ENCODE measurements around the gene MYZAP. TPM values are rescaled to one million over a fixed set of nuclear protein-coding genes. Genes with fewer than 3 reads are reported as not detected.

The MYZAP gene
- total and polyA plus RNA-seq, 4 donors = 0.50 to 1.8 (median 0.99) TPM

DNA sequence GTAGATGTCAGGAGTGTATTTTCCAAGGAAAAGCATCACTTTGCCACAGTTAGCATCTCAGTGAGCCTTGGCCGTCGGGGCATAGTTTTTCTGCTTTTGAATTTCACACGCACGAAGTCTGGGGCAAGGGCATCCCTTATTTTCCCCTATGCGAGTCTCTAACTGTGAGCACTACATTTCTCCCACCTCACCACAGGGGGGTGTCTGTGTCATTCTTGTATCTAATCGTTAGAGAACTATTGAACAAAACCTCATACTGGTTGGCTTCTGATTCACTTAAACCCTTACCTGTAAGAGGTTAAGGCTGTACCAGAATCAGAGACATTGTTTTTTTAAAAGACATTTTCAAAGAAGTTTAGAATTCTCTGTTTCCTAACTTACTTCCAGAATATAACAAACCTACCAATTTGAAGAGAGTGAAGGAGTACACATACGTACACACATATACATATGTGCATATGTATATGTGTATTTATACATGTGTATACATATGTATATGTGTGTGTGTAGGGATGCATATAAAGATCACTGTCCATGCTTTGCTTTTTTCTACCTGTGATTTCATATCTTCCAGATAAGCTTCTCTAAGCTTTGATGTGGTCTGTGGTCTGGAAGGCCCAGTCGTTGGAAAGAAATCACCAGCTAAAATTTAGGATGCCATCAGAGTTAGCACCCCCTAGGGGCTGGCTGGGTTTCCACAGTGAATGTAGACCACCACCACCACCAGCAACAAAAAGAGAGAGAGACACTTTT, 49.4 kb downstream of the MYZAP start:
- TF ChIP-seq JUND (IDR thresholded peaks at IDR 0.05) (no peak), RAD21 (IDR thresholded peaks at IDR 0.05) (peak; percentile 71 to 76)
- TF ChIP-seq, protein P1, sequence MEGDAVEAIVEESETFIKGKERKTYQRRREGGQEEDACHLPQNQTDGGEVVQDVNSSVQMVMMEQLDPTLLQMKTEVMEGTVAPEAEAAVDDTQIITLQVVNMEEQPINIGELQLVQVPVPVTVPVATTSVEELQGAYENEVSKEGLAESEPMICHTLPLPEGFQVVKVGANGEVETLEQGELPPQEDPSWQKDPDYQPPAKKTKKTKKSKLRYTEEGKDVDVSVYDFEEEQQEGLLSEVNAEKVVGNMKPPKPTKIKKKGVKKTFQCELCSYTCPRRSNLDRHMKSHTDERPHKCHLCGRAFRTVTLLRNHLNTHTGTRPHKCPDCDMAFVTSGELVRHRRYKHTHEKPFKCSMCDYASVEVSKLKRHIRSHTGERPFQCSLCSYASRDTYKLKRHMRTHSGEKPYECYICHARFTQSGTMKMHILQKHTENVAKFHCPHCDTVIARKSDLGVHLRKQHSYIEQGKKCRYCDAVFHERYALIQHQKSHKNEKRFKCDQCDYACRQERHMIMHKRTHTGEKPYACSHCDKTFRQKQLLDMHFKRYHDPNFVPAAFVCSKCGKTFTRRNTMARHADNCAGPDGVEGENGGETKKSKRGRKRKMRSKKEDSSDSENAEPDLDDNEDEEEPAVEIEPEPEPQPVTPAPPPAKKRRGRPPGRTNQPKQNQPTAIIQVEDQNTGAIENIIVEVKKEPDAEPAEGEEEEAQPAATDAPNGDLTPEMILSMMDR (IDR thresholded peaks at IDR 0.05; ENCODE audit: low read depth, low read length, missing input control) = peak; percentile 44
- no peaks in the 10 kb centered on the region for H3K27me3 ChIP-seq (ENCODE audit: control insufficient read depth in 4 of 4, insufficient read depth in 4 of 4, low read length in 3 of 4)
- H3K36me3 ChIP-seq (ENCODE audit: control insufficient read depth in 4 of 4, insufficient read depth in 3 of 4, low read depth in 1 of 4, low read length in 3 of 4) = no peaks in the 10 kb centered on the region

DNA sequence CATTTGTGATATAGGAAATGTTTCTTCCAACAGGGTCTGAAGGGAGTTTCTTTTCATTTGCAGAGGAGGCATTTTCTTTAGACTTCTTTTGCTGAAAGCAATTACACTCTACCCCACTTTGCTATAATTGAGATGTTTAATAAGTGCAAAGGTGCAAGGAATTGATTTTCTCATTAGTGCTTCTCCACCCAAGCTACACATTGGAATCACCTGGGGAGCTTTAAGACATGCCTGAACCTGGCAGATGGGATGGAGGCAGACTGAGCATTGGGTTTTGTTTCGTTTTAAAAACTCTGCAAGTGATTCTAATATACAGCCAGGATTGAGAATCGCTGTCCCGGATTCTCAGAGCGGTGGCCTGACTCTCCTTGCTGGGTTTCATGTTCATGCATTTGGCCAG, 52.1 kb downstream of the MYZAP start:
- Histone ChIP-seq H3K4me3 (ENCODE audit: low read depth in 1 of 3, low read length in 3 of 3) (no peak overlapping the region), H3K36me3 (ENCODE audit: control insufficient read depth in 4 of 4, insufficient read depth in 3 of 4, low read depth in 1 of 4, low read length in 3 of 4) (no peaks in the 10 kb centered on the region), H3K9me3 (ENCODE audit: control insufficient read depth in 4 of 4, low read length in 3 of 4) (no peaks in the 10 kb centered on the region), H3K27ac (ENCODE audit: low read depth in 1 of 2, low read length in 2 of 2) (no peak overlapping the region), H3K9ac (ENCODE audit: low read depth in 1 of 2, low read length in 2 of 2) (no peak overlapping the region), H3K4me1 (ENCODE audit: control insufficient read depth in 4 of 4, insufficient read depth in 4 of 4, low read length in 3 of 4) (no peaks in the 10 kb centered on the region), H3K27me3 (ENCODE audit: control insufficient read depth in 4 of 4, insufficient read depth in 4 of 4, low read length in 3 of 4) (no peaks in the 10 kb centered on the region)
- WGBS = 93% methylated on average over 4 of the region's 4 CpGs
- TF ChIP-seq JUND (IDR thresholded peaks at IDR 0.05) (no peak), RXRA (IDR thresholded peaks at IDR 0.05) (no peak), EGR1 (IDR thresholded peaks at IDR 0.05; ENCODE audit: low read depth in 2 of 2) (no peak), NR2F2 (IDR thresholded peaks at IDR 0.05) (no peak), HNF4A (conservative IDR thresholded peaks at IDR 0.05) (no peak), FOXA1 (IDR thresholded peaks at IDR 0.05) (no peak), GABPA (IDR thresholded peaks at IDR 0.05 in 1 of 2, conservative IDR thresholded peaks at IDR 0.05 in 1 of 2) (no peak), RAD21 (IDR thresholded peaks at IDR 0.05) (no peak), HNF4G (IDR thresholded peaks at IDR 0.05) (no peak), TAF1 (conservative IDR thresholded peaks at IDR 0.05) (no peak), YY1 (IDR thresholded peaks at IDR 0.05) (no peak), FOXA2 (IDR thresholded peaks at IDR 0.05) (no peak)
- TF ChIP-seq, protein P2, sequence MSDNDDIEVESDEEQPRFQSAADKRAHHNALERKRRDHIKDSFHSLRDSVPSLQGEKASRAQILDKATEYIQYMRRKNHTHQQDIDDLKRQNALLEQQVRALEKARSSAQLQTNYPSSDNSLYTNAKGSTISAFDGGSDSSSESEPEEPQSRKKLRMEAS (IDR thresholded peaks at IDR 0.05) = no peak
- TF ChIP-seq, protein P3, sequence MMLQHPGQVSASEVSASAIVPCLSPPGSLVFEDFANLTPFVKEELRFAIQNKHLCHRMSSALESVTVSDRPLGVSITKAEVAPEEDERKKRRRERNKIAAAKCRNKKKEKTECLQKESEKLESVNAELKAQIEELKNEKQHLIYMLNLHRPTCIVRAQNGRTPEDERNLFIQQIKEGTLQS (IDR thresholded peaks at IDR 0.05) = no peak
- TF ChIP-seq, protein P4, sequence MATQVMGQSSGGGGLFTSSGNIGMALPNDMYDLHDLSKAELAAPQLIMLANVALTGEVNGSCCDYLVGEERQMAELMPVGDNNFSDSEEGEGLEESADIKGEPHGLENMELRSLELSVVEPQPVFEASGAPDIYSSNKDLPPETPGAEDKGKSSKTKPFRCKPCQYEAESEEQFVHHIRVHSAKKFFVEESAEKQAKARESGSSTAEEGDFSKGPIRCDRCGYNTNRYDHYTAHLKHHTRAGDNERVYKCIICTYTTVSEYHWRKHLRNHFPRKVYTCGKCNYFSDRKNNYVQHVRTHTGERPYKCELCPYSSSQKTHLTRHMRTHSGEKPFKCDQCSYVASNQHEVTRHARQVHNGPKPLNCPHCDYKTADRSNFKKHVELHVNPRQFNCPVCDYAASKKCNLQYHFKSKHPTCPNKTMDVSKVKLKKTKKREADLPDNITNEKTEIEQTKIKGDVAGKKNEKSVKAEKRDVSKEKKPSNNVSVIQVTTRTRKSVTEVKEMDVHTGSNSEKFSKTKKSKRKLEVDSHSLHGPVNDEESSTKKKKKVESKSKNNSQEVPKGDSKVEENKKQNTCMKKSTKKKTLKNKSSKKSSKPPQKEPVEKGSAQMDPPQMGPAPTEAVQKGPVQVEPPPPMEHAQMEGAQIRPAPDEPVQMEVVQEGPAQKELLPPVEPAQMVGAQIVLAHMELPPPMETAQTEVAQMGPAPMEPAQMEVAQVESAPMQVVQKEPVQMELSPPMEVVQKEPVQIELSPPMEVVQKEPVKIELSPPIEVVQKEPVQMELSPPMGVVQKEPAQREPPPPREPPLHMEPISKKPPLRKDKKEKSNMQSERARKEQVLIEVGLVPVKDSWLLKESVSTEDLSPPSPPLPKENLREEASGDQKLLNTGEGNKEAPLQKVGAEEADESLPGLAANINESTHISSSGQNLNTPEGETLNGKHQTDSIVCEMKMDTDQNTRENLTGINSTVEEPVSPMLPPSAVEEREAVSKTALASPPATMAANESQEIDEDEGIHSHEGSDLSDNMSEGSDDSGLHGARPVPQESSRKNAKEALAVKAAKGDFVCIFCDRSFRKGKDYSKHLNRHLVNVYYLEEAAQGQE (IDR thresholded peaks at IDR 0.05) = no peak
- no peak for DNase-seq (ENCODE audit: low spot score)

More for the DNA sequence above, 49.4 kb downstream of the MYZAP start:
- no peak overlapping the region for H3K4me3 ChIP-seq (ENCODE audit: low read depth in 1 of 3, low read length in 3 of 3)
- no peak for DNase-seq (ENCODE audit: low spot score)
- no peak overlapping the region for H3K9ac ChIP-seq (ENCODE audit: low read depth in 1 of 2, low read length in 2 of 2)
- H3K4me1 ChIP-seq (ENCODE audit: control insufficient read depth in 4 of 4, insufficient read depth in 4 of 4, low read length in 3 of 4) = no peaks in the 10 kb centered on the region
- H3K9me3 ChIP-seq (ENCODE audit: control insufficient read depth in 4 of 4, low read length in 3 of 4) = no peaks in the 10 kb centered on the region
- H3K27ac ChIP-seq (ENCODE audit: low read depth in 1 of 2, low read length in 2 of 2) = no peak overlapping the region
- 57% methylated on average over 8 of the region's 8 CpGs for WGBS

All from liver (tissue), 9 donors.